Hematopoietic multipotent progenitor cell treated with erythropoietin and hydrocortisone succinate and interleukin-3 and kit ligand, for 8 days (in vitro differentiated cells): ENCODE measurements around the gene E2F8.

ENCODE experiments used
- DNase-seq: peaks from one replicate; pipeline ENCODE4 v3.0.0-alpha.2; 2015

E2F8 gene

GRCh38 chr11:19218786-19219460 is 21.8 kb downstream of the E2F8 start:
- DNase-seq: no peak

- no peak for DNase-seq
Measured at GRCh38 chr11:19218216-19218615, 22.5 kb downstream of the E2F8 start.

DNA sequence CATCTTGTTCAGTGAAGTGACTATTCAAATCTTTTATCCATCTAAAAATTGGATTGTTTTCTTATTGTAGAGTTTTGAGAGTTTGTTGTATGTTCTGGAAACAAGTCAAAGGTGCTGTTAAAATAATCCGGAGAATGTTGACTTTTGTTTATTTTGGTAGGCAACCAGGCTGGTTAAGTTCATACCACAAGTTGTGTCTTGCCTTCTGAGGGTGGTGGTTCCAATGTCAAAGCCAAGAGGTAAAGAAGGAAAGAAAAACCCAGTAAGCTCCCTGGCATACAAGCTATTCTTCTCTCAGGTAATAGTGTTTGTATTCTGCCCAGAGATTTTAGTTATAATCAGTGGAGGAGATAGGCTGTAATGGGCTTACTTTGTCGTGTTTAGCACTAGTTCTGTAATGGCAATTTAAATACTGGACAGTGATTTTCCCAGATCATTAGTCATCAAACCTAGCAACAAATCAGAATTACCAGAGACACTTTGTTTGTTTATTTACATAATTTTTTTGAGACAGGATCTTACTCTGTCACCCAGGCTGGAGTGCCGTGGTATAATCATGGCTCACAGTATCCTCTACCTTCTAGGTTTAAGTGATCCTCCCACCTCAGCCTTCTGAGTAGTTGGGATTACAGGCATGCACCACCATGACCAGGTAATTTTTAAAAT is 23.9 kb downstream of the E2F8 start:
- no peak for DNase-seq

DNA sequence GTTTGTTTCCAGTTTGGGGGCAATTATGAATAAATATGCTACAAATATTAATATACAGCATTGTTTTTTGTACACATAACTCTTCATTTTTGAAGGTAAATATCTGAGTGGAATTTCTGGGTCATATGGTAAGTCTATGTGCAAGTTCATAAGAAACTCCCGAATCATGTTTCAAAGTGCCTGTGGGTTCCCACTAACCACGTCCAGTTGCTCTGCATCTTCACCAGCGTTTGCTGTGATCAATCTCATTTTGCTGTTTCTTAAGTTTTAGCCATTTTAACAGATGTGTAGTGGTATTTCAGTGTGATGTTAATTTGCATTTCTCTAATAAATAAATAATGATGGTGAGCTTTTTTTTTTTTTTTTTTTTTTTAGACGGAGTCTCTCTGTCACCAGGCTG is 24.7 kb downstream of the E2F8 start:
- DNase-seq: no peak

DNA sequence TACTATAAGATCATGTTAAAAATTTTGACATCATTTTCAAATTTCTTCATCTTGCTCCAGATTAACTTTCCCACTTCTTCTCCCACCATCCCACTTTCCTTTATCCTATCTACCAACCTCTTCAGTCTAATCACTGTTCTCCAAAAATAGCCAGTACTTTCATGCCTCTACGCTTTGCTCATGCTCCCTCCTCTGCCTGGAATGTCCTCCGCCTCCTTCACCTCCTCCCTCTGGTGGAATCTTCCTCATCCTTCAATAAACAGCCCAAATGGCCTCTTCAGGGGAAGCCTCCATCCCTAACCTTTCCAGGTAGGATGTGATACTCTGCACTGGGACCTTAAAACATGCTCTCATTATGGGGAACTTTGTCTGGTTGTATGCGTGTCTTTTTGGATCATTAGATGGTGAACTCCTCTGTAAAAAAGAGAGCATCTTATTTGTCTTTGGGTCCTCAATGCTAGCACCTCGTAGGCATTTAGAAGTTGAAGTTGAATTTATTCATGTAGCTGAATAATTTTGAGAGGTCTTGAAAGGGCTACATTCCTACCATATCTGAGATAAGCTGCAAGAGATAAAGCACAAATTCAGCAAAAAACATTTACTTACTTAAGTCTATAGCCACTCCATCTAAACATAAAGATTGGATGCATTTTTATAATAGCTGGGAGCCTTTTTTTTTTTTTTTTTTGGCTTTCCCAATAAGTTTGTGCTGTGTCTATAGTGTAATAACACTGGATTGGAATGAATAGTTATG is 31.0 kb downstream of the E2F8 start:
- DNase-seq: no peak

- peak; percentile 40 for DNase-seq
Measured at GRCh38 chr11:19208959-19209546, 31.7 kb downstream of the E2F8 start.

GRCh38 chr11:19208181-19208580 is 32.6 kb downstream of the E2F8 start:
- DNase-seq: no peak

DNA sequence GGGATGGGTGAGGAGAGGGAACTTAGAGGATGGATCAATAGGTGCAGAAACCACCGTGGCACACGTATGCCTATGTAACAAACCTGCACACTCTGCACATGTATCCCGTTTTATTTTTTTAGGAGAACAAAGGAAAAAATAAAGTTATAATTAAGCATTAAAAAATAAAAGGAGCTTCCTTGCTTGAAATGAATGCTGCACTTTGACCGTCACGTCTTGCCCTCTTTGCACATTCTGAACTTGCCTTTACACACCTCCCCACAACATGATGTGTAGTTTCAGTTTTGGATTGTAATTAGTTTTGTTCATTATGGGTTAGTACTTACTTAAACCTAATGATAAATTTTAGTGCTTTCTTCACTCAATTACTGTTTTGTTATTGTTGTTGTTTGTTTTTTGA is 35.9 kb downstream of the E2F8 start:
- DNase-seq: no peak

- DNase-seq: no peak
Measured at GRCh38 chr11:19201737-19202605, 38.8 kb downstream of the E2F8 start, which contains the start of gene CSRP3. Gene CSRP3, minus strand, starts transcription at chr11:19201983. Its CDS starts 9,535 bp downstream, at chr11:19192448.

GRCh38 chr11:19200410-19201201 is 40.1 kb downstream of the E2F8 start:
- DNase-seq: peak; percentile 86

GRCh38 chr11:19199771-19200170 is 41.0 kb downstream of the E2F8 start:
- DNase-seq: peak; percentile 66

GRCh38 chr11:19199048-19199447 is 41.7 kb downstream of the E2F8 start:
- no peak for DNase-seq

DNA sequence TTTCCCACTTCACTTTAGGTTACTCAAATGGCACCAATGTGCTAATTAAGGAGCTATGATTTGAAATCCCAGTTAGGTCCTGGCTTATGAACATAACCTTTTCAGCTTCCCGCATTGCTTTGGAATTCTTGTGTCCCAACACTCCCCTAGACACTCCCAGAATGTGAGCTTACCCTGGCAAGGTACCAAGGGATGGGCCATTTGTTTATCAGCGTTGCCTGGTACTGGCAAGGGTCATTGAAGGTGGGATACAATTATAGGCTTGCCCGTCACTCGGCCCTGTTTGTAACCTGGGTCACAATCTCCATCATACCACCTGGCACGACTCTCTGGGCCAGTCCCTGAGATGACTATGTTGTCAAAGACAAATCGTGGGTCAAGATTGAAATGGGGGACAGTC is 44.3 kb downstream of the E2F8 start:
- DNase-seq: no peak

GRCh38 chr11:19194620-19195308 is 46.0 kb downstream of the E2F8 start:
- no peak for DNase-seq

- no peak for DNase-seq
Measured at GRCh38 chr11:19193916-19194315, 46.8 kb downstream of the E2F8 start.

DNA sequence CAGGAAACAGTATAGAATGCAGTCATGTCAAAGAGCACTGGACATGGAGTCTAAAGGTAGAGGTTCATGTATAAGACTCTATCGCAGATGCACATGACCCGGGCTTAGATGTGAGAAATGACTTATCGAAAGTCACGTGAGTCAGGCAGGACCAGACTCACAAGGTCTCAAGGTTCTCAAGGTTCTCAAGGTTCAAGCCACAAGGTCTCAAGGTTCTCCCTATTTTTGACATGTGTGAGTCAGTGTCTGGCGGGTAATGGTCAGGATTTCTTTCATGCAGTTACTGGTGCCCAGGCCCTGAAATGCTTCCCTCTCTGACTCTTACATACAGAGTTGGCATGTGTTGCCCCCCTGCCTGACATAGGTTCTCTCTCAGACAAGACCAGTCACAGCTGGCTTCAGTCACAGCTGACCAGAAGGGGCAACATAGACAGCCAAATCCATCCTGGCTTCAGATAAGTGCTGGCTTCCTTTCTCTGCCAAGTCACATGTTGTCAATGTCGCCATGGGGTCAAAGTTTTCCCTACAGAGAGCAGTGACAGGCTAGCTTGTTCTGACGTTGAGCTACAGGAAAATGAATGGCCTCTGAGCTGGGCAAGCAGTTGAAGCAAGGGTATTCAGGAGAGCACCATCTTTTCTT is 49.1 kb downstream of the E2F8 start:
- DNase-seq: no peak

- no peak for DNase-seq
Measured at GRCh38 chr11:19187833-19188258, 52.9 kb downstream of the E2F8 start.

- DNase-seq: no peak
Measured at GRCh38 chr11:19187114-19187832, 53.5 kb downstream of the E2F8 start.

GRCh38 chr11:19185516-19186052 is 55.2 kb downstream of the E2F8 start:
- DNase-seq: no peak
